GM18502 (cell line): ENCODE results near the gene TST.
A peak's percentile ranks its signal among the peaks of the same experiment; 100 is the strongest.

Source experiments
- ATAC-seq: cut with Tn5 transposase; IDR thresholded peaks from one replicate; pipeline ENCODE4 v1.9.1; 2021; ENCODE audit warnings: mild to moderate bottlenecking; ENCODE audit not compliant: unreplicated experiment, poor library complexity

TST gene

DNA sequence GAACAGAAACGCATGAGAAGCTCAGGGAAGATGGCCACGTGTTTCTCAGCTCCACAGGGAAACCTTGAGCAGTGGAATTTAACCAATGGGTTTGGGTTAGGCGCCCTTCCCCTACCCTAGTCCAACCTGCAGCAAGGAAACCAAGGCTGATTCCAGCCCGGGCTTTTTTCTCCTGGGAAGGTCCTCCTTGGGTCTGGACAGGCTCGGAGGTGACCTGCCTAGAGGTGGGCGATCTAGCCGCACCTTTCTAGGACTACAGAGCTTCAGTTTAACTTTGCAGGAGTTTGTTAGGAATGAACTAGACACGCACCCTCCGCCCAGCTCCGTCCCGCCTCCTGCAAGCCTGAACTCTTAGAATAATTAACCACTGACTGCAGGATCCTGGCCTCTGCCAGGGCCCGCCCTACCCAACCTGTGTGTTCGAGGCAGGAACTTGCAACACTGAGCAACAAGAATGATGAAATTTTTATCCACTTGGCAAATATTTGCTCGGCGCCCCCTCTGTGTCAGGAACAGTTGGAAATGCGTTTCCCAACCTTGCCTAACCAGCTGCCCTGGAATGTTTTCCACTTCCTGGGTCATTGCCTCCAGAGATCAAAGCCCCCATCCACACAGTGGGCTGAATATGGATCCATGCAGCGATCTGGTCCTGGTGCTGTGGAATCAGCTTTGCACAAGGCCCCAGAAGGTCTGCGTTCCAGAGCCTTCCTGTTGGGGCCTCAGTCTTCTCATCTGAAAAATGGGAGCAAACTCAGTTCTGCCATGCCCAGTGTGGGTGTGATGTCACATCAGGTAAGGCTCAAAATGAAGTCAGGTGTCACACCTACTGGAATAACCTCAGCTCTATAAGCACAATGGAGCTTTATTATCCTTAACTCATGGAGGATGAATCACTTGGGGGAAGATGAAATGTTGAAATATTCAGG lies 13.6 kb upstream of the TST start:
- ATAC-seq, result no peak

DNA sequence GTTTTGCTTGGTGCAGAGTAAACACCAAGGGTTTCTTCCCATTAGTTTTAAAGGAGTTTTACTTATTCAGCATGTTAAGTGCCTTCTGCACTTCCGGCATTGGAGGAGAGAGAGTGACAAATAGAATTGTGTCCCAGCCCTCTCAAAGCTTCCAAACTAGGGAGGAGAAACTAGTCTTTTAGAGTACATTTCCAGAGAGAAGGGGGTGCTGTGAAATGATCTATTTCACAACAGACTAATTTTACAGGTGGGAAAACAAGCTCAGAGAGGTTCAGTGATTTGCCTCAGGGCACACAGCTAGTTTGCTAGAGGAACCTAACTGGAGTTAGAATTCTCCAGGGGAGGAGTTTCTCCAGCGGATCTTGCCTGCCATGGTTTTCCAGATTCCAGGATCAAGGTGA lies 12.9 kb upstream of the TST start:
- no peak for ATAC-seq

- ATAC-seq, result no peak
Observed at GRCh38 chr22:37030560-37031281, 11.5 kb upstream of the TST start.

DNA sequence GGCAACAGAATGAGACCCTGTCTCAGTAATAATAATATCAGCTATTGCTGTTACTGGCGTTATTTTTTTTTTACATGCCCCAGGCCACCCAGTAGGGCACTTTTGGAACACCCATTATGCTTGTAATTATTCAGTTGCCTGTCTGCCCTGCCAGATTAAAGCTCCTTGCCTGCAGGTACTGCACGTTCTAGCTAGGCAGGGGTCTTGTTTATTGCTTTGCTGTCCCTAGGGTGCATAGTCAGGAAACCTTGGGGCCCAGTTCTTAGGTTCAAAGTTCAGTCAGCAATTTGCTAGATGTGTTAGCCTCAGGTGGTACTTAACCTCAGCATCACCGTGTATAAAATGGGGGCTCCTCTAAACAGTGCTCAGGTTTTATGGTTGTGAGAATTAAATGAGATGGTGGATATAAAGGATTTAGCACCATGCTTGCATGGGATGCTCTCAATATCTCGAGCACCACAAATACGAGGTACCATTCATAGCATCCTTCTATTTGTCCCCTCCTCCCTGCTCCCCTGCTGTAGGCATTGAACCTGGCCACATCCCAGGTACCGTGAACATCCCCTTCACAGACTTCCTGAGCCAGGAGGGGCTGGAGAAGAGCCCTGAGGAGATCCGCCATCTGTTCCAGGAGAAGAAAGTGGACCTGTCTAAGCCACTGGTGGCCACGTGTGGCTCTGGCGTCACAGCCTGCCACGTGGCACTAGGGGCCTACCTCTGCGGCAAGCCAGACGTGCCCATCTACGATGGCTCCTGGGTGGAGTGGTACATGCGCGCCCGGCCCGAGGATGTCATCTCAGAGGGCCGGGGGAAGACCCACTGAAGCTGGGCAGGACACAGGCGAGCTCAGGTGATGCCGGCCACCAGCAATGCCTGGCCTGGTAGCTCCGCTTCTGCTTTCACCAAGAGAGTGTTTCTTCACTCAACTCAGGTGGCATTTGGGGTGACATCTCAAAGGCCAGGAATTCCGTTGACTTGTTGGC lies 9.7 kb upstream of the TST start:
- no peak for ATAC-seq

DNA sequence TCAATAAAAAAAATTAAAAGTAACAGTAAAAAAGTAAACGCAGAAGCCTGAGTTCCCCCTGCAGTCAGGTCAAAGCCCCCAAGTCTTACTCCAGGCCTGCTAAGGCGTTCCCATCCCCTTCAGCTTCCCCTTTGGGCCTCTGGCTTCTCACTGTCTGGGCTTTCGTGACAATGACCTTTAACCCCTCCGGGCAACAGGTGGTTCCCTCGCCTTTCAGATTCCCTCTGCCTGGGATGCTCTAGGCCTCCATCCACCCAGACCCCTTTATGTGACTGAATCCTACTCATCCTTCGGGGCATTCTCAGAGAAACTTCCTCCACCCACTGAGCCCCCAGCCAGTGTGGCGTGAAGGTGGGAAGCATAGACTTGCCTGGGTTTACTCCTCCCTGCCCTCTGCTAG lies 8.3 kb upstream of the TST start:
- ATAC-seq, result no peak

DNA sequence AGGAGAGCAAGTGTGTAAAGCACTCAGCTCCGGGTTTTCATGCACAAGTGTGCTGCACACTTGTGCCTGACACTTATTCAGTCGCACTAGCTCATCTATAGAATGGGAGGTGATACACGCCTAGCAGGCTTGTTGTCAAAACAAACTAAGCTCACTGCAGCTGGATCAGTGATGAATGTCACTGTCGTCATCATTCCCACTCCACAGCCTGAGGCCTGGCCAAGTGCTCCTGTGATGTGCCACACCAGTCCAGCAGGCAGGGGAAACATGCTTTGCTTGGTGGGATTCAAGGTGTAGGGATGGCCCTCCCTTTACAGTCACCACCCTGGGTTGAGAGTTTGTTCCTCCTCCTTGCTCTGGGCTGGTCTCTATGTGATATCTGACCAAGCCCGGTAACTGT lies 7.1 kb upstream of the TST start:
- ATAC-seq, result no peak

DNA sequence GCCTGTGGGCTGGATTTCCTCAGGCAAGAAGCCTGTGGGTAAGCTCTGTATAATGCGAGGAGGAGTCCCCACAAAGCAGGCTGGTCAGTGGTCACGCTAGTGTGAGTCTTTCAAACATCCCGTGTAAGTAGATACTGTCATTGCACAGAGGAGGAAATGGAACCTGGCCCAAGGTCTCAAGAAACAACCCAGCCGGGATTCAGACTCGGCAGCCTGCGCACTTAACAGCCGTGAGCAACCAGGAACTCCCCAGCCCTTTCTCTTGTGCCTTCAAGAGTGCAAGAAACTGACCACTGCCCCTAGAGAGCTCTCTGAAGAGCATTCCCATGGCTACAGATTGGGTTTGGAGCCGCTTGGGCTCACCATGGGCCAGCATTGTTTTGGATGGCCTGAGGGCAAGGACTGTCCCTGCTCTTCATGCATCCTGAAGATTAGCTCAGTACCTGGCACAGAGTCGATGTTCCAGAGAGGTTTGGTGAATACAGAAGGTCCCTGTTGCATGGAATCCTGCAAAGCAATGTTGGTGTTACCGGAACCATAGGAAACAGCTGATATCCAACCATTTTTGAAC lies 6.3 kb upstream of the TST start:
- no peak for ATAC-seq

DNA sequence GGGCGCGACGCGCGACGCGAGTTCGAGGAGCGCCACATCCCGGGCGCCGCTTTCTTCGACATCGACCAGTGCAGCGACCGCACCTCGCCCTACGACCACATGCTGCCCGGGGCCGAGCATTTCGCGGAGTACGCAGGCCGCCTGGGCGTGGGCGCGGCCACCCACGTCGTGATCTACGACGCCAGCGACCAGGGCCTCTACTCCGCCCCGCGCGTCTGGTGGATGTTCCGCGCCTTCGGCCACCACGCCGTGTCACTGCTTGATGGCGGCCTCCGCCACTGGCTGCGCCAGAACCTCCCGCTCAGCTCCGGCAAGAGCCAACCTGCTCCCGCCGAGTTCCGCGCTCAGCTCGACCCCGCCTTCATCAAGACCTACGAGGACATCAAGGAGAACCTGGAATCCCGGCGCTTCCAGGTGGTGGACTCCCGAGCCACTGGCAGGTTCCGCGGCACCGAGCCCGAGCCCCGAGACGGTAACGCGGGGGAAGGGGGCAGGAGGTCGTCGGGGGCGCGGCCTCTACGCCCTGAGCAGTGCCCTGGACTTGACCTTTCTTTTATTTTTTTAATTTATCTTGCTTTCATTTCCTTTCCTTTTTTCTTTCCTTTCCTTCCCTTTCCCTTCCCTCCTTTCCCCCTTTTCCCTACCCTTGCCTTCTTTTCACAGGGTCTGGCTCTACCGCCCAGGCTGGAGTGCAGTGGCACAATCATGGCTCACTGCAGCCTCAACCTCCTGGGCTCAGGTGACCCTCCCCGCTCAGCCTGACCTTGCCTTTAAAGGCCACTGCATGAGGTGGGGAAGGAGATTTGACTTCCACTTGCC lies 5.3 kb upstream of the TST start:
- ATAC-seq, result no peak

GRCh38 chr22:37023743-37024338 lies 4.6 kb upstream of the TST start:
- ATAC-seq, result no peak

DNA sequence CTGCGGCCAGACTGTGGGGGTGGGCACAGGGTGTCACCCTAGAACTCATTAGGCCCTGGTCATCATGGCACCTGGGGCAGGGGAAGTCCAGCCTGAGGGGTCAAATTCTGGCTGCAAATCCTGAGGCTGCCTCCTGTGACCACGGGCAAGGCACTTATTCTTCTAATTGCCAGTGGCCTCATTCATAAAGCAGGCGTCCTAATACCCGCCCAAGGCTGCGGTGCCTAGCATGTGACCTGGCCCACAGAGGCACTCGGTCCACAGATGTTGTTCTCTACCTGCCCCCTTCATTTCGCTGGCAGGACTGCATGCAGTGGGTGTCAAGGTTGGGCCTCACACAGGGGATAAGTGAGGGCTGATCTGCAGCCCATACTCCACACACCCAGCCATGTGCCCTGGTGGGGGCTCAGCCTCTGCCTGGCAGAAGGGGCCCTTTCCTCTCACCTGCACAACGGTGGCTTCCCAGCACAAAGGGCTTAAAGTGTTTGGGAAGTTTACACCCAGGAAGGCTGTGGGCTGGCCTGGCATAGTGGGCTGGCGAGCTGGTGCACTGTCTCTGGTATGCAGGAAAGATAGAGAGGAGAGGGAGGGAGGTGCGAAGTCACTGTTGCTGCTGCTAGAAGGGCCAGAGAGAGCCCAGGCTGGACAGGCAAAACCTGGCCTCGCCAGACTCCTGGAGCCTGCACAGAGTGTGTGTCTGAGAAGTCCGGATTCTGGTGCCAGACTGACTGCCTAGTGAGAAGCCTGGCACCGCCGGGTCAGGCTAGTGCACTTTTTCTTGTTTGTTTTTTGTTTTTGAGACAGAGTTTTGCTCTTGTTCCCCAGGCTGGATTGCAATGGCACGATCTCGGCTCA lies 3.5 kb upstream of the TST start:
- no peak for ATAC-seq

DNA sequence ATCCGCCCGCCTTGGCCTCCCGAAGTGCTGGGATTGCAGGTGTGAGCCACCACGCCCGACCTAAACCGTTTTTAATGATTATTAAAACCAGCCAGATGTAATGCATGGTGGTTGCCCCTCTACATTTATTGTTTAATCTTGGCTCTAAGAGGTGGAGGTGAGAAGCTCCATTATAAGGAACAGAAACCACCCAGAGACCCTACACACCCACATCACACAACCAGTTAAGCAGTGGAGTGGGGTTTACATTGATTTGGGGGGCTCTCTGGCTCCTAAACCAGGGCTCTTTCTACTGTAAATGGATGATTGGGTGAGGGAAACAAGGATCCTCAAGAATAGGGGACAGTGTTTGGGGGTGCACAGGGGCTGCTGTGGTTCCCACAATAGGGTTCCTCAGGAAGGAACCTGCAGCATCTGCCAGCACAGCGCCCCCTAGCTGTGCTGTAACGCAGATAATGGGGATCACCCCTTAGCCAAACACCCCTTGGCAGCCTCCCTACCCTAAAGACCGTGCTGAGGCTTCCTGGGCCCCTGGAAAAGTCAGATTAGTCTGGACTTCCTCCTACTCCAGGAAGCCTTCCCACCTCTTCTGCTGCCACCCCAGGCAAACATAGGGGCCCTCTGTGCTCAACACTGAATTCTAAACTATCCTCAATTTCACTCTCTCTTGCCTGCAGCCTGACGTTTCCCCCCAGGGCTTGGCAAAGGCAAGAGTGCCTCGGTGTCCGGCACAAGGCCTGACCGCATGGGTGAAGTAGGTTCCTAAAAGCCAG lies 2.6 kb upstream of the TST start:
- no peak for ATAC-seq

GRCh38 chr22:37021041-37021440 lies 1.8 kb upstream of the TST start:
- ATAC-seq, result no peak

GRCh38 chr22:37020192-37020479 lies 889 bp upstream of the TST start:
- no peak for ATAC-seq

GRCh38 chr22:37018815-37019308 lies 385 bp downstream of the TST start:
- peak; percentile 13 for ATAC-seq

GRCh38 chr22:37018086-37018814 lies 997 bp downstream of the TST start:
- ATAC-seq, result no peak

DNA sequence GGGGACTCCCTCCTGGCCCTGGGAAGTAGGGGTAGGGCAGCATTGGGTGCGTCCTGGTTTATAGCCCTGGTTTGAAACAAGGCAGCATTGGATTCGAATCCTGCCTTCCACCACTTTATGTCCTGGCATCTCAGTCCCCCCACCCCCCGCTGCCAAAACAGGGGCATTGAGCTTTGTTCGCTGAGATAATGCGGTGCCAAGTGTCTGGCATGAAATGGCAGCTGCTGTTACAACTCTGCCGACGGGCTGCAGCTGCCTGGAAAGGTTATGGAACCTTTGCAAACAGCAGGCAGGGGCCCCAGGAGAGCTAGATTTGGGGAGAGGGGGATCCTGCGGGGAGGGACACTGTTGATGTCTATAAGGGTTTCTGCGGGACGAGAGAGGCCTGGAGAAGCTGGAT lies 1.9 kb downstream of the TST start:
- ATAC-seq, result no peak
